Dendritic cell treated with granulocyte-macrophage colony-stimulating factor and Interleukin-4, amounts not matched to agents 40 ng/mL and 50 ng/mL, for 4 days (primary cell): ENCODE measurements around the gene CPB2.

ENCODE experiments used
- H3K27ac Mint-ChIP-seq: one replicate; pipeline ENCODE4 v1.8.0; 2022; ENCODE audit warnings: mild to moderate bottlenecking, mixed read lengths
- H3K27me3 Mint-ChIP-seq: one replicate; pipeline ENCODE4 v1.8.0; 2022; ENCODE audit warnings: mild to moderate bottlenecking, mixed read lengths
- H3K36me3 Mint-ChIP-seq: one replicate; pipeline ENCODE4 v1.8.0; 2022; ENCODE audit warnings: low read depth, mixed read lengths
- H3K4me1 Mint-ChIP-seq: one replicate; pipeline ENCODE4 v1.8.0; 2022; ENCODE audit warnings: low read depth, mixed read lengths
- H3K4me3 Mint-ChIP-seq: one replicate; pipeline ENCODE4 v1.8.0; 2022; ENCODE audit warnings: mild to moderate bottlenecking, moderate library complexity, mixed read lengths
- H3K9me3 Mint-ChIP-seq: one replicate; pipeline ENCODE4 v1.8.0; 2022; ENCODE audit warnings: mixed read lengths
- intact Hi-C: fragments of 100-400 bp; cut with micrococcal nuclease; formaldehyde crosslinking; loops from one replicate; pipeline ENCODE4 v1.15.0; 2022

The CPB2 gene

GRCh38 chr13:46100191-46100815, 4.5 kb downstream of the CPB2 start:
- H3K4me3 Mint-ChIP-seq = no peak overlapping the region
- H3K9me3 Mint-ChIP-seq = no peaks in the 10 kb centered on the region
- no peak overlapping the region for H3K27ac Mint-ChIP-seq
- no peaks in the 10 kb centered on the region for H3K36me3 Mint-ChIP-seq
- intact Hi-C loops = no loop called here
- no peaks in the 10 kb centered on the region for H3K27me3 Mint-ChIP-seq
- H3K4me1 Mint-ChIP-seq = peaks cover 24% of the 10 kb centered on the region

- H3K27me3 Mint-ChIP-seq = no peaks in the 10 kb centered on the region
- no peaks in the 10 kb centered on the region for H3K9me3 Mint-ChIP-seq
- peaks cover 24% of the 10 kb centered on the region for H3K4me1 Mint-ChIP-seq
- H3K27ac Mint-ChIP-seq = no peak overlapping the region
- no peak overlapping the region for H3K4me3 Mint-ChIP-seq
- intact Hi-C loops = no loop called here
- no peaks in the 10 kb centered on the region for H3K36me3 Mint-ChIP-seq
Observed at GRCh38 chr13:46097663-46098062, 7.2 kb downstream of the CPB2 start.

GRCh38 chr13:46097015-46097414, 7.8 kb downstream of the CPB2 start:
- Mint-ChIP-seq H3K27ac (no peak overlapping the region), H3K4me1 (peaks cover 21% of the 10 kb centered on the region), H3K27me3 (no peaks in the 10 kb centered on the region), H3K9me3 (no peaks in the 10 kb centered on the region), H3K4me3 (no peak overlapping the region), H3K36me3 (no peaks in the 10 kb centered on the region)
- intact Hi-C loops = no loop called here

- H3K9me3 Mint-ChIP-seq = no peaks in the 10 kb centered on the region
- H3K27me3 Mint-ChIP-seq = no peaks in the 10 kb centered on the region
- intact Hi-C loops = no loop called here
- no peak overlapping the region for H3K27ac Mint-ChIP-seq
- no peak overlapping the region for H3K4me3 Mint-ChIP-seq
- no peaks in the 10 kb centered on the region for H3K4me1 Mint-ChIP-seq
- H3K36me3 Mint-ChIP-seq = no peaks in the 10 kb centered on the region
Observed at GRCh38 chr13:46094478-46094877, 10.4 kb downstream of the CPB2 start.

GRCh38 chr13:46088821-46089562, 15.8 kb downstream of the CPB2 start:
- H3K36me3 Mint-ChIP-seq = no peaks in the 10 kb centered on the region
- no peaks in the 10 kb centered on the region for H3K9me3 Mint-ChIP-seq
- no peak overlapping the region for H3K4me3 Mint-ChIP-seq
- H3K27me3 Mint-ChIP-seq = no peaks in the 10 kb centered on the region
- peaks cover 11% of the 10 kb centered on the region for H3K4me1 Mint-ChIP-seq
- H3K27ac Mint-ChIP-seq = no peak overlapping the region
- intact Hi-C loops = no loop called here

GRCh38 chr13:46087481-46087880, 17.4 kb downstream of the CPB2 start:
- Mint-ChIP-seq H3K27ac (no peak overlapping the region), H3K4me3 (no peak overlapping the region), H3K36me3 (no peaks in the 10 kb centered on the region), H3K4me1 (peaks cover 11% of the 10 kb centered on the region), H3K9me3 (no peaks in the 10 kb centered on the region), H3K27me3 (no peaks in the 10 kb centered on the region)
- intact Hi-C loops = no loop called here

GRCh38 chr13:46086985-46087384, 17.8 kb downstream of the CPB2 start:
- no peak overlapping the region for H3K27ac Mint-ChIP-seq
- H3K9me3 Mint-ChIP-seq = no peaks in the 10 kb centered on the region
- intact Hi-C loops = no loop called here
- H3K4me3 Mint-ChIP-seq = no peak overlapping the region
- peaks cover 11% of the 10 kb centered on the region for H3K4me1 Mint-ChIP-seq
- H3K36me3 Mint-ChIP-seq = no peaks in the 10 kb centered on the region
- no peaks in the 10 kb centered on the region for H3K27me3 Mint-ChIP-seq

- Mint-ChIP-seq H3K4me3 (no peak overlapping the region), H3K9me3 (no peaks in the 10 kb centered on the region), H3K27ac (no peak overlapping the region), H3K36me3 (no peaks in the 10 kb centered on the region), H3K4me1 (peaks cover 11% of the 10 kb centered on the region), H3K27me3 (no peaks in the 10 kb centered on the region)
- intact Hi-C loops = no loop called here
Observed at GRCh38 chr13:46086421-46086922, 18.4 kb downstream of the CPB2 start.

- Mint-ChIP-seq H3K27ac (no peak overlapping the region), H3K36me3 (no peaks in the 10 kb centered on the region), H3K9me3 (no peaks in the 10 kb centered on the region), H3K4me3 (no peak overlapping the region), H3K4me1 (peaks cover 11% of the 10 kb centered on the region), H3K27me3 (no peaks in the 10 kb centered on the region)
- intact Hi-C loops = no loop called here
Observed at GRCh38 chr13:46085737-46086136, 19.1 kb downstream of the CPB2 start.

GRCh38 chr13:46082324-46082723, 22.5 kb downstream of the CPB2 start:
- intact Hi-C loops = no loop called here
- H3K4me3 Mint-ChIP-seq = no peak overlapping the region
- no peak overlapping the region for H3K27ac Mint-ChIP-seq
- H3K27me3 Mint-ChIP-seq = no peaks in the 10 kb centered on the region
- peaks cover 8% of the 10 kb centered on the region for H3K4me1 Mint-ChIP-seq
- H3K9me3 Mint-ChIP-seq = no peaks in the 10 kb centered on the region
- H3K36me3 Mint-ChIP-seq = no peaks in the 10 kb centered on the region

- intact Hi-C loops = no loop called here
- H3K27ac Mint-ChIP-seq = no peak overlapping the region
Observed at GRCh38 chr13:46079770-46080169, 25.1 kb downstream of the CPB2 start.

GRCh38 chr13:46077265-46077664, 27.6 kb downstream of the CPB2 start:
- Mint-ChIP-seq H3K4me1 (peaks cover 13% of the 10 kb centered on the region), H3K9me3 (no peaks in the 10 kb centered on the region), H3K36me3 (no peaks in the 10 kb centered on the region), H3K27ac (no peak overlapping the region), H3K27me3 (no peaks in the 10 kb centered on the region), H3K4me3 (no peak overlapping the region)
- intact Hi-C loops = no loop called here

More at GRCh38 chr13:46079770-46080169, 25.1 kb downstream of the CPB2 start:
- Mint-ChIP-seq H3K36me3 (no peaks in the 10 kb centered on the region), H3K4me3 (no peak overlapping the region), H3K9me3 (no peaks in the 10 kb centered on the region), H3K4me1 (peaks cover 13% of the 10 kb centered on the region), H3K27me3 (no peaks in the 10 kb centered on the region)

GRCh38 chr13:46076827-46077226, 28.0 kb downstream of the CPB2 start:
- H3K4me1 Mint-ChIP-seq = peaks cover 13% of the 10 kb centered on the region
- intact Hi-C loops = no loop called here
- no peaks in the 10 kb centered on the region for H3K27me3 Mint-ChIP-seq
- H3K27ac Mint-ChIP-seq = no peak overlapping the region
- no peak overlapping the region for H3K4me3 Mint-ChIP-seq
- no peaks in the 10 kb centered on the region for H3K9me3 Mint-ChIP-seq
- H3K36me3 Mint-ChIP-seq = no peaks in the 10 kb centered on the region

GRCh38 chr13:46075811-46076210, 29.0 kb downstream of the CPB2 start:
- intact Hi-C loops = no loop called here
- Mint-ChIP-seq H3K36me3 (no peaks in the 10 kb centered on the region), H3K4me3 (no peak overlapping the region)

More at GRCh38 chr13:46075811-46076210, 29.0 kb downstream of the CPB2 start:
- no peaks in the 10 kb centered on the region for H3K27me3 Mint-ChIP-seq
- peaks cover 13% of the 10 kb centered on the region for H3K4me1 Mint-ChIP-seq
- no peak overlapping the region for H3K27ac Mint-ChIP-seq
- no peaks in the 10 kb centered on the region for H3K9me3 Mint-ChIP-seq
